NCI-H2107 treated with DMSO at 0.1 percent for 48 hours (cell line): Measurements from ENCODE around the gene WNT3A.
"Not testable (repeated sequence)": the region's sequence is repeated elsewhere in the genome, so short reads cannot be mapped to it uniquely, and the experiment has no call there.

Experiments
- DNase-seq: peaks from one replicate; lab custom pipeline; 2025; ENCODE audit not compliant: unreplicated experiment; lab: John Stamatoyannopoulos, UW

WNT3A gene

DNA sequence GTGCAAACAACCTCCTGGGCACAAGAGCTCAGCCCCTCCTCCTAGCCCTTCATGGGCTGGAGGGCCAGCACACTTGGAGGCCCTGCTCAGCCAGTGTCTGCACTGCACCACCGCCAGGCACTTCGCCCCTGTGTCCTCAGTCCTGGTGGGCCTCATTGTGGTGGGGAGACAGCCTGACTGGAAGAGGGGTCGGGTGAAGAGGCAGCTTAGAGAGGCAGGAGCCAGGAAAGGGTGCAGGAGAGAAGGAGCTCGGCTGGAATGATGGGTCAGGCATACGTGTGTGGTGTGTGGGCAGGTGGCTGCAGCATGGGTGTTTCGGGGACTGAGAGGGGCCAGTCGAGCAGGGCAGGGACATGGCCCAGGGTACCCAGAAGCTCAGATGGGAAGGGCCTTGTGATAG lies 4.1 kb downstream of the WNT3A start:
- no peak for DNase-seq

DNA sequence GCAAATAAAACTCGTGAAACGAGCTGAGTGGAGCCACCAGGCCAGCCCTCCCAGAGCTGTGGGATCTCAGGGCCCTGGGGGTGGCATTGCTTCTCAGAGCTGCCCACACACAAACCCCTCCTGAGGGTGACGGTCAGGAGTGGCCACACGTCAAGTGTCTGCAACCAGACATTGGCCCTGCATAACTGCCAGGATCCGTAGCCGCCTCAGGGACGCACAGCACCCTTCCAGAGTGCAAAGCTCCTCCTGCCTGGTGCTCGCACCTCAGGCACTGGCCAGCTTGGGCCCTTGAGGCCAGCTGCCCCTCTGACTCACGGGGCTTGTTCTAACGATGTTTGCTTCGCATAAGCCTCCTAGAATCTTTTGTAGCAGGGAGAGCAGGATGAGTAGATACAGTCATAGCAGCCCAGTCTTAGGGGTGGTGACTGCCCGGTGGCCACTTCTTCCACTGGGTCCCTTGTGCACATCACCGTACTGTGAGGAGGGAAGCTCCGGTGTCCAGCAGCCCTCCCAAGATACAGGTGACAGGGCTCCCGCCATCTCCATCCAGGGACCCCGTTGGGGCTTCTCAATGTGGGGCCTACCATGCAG lies 5.0 kb downstream of the WNT3A start:
- DNase-seq, result no peak

DNA sequence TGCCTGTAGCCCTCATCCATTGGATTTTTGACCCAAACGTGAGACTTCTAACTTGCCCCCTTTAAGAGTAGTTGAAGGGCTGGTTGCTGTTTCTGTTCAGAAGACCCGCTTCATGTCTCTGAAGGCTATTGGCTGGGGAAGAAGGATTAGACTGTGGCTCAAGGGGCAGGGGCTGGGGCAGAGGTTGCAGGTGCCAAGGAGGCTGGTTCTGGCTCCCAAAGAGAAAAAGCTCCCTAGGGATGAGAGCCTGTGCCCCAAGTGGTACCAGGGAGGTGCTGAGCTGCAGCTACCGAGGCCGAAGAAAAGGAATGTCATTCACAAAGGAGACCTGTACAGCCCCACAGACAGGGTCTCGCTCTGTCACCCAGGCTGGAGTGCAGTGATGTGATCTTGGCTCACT lies 5.8 kb downstream of the WNT3A start:
- no peak for DNase-seq

DNA sequence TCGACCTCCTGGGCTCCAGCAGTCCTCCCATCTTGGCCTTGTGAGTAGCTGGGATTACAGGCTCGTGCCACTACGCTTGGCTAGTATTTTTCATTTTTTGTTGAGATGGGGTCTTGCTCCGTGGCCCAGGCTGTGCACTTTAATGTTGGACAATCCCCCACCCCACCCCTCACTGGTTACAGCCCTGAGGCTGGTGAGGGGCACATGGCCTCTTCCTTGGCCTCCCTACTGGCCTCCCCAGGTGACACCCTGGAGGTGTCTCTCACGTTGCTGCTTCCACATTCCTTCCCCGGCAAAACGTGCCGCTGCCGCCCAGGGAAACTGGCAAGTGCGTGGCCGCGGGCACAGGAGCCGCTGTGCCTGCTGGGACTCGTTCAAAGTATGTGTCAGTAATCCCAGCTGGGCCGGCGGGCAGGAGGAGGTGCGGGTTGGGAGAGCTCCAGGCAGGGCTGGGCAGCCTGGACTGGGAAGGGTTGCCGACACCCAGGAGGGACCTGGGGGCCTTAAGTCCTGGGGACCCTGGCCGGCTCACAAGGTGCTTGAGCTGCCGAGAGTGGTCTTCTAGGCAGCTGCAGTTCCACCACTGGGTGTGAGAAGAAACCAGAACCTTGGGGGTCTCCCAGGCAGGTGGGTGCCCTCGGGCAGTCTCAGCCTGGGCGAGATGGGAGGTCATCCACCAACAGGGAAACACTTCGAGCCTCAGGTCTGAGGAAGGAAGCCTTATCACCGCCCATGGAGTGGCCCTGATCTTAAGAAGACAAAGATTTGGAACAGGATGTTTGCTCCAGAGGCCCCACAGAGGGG lies 6.5 kb downstream of the WNT3A start:
- no peak for DNase-seq

DNA sequence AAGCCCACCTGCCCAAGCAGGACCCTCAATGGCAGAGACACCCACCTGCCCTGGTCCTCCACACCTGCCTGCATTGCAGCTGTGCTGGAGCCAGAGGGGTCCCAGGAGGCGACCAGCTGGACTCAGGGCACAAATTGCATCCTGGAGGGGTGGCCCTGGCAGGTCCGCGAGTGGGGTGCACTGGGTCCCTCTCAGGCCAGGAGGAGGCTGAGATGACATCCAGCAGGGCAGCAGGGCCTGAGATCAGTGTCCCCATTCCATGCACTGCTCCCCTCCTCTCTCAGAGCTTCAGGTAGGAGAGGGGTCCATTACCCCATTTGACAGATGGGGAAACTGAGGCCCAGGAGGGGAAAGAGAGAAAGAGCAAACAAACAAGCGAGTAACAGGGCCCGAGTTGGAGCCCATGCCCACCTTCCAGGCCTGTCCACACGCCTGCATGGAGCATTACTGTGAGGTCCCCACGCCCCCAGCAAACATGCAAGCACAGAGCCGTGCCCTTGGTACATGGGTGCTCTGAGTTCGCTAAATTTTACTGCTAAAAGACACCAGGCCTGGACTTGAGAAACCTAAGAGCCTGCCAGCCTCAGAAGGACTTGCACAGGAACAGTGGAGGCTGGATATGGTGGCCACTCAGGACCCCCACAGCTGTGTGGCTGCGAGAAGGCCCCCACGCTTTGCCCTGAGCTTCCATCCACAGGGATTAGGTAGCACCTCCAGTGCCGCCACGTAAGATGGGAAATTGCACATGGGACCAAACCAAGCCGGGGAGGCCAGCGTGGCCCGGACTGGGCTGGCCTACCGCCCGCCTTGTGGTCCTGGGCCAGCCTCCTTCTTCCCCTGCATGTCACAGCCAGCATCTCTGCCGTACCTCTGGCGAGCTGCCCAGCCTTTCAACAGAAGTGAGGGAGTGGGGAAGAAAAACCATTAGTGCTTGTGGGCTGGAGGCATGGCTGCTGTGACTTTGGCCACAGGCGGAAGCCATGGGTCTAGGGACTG lies 7.4 kb downstream of the WNT3A start:
- no peak for DNase-seq

DNA sequence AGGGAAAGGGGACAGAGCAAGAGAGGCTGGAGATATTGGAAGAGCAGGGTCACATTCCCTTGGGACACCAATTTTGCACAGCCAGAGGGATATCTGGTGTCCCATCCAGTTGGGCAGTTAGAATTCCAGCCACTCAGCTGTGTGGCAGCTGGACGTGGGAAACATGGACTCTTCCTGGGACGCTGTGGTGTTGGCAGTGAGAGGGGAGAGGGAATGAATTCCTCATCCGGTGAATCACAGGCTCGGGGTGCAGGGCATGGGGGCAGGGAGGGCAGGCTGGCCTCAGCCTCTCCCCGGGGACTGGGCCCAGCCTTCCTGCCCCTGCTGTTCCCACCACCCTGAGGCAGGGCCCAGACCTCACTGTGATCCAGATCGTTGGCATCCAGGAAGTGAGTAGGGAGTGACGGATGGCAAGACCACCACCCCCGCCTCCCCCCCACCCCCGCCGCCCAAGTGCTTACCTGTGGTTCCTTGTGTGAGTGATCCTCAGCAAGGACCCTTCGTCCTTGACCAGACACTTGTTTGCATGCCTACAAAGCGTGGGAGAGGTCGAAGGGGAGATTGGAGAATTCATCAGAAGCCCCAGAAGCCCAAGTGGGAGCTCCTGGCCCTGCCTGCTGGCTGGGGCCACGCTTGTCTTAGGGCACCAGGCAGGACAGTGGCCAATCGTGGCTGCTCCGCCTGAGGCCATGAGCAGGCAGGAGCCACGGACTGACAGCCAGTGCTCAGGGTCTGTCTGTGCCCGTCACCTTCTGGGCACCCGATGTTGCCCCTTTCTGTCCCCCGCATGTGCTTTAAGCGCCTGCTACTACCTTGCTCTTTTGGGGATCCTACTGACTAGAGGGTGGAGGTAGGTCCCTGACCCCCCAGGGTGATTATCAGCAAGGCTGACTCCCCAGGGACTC lies 8.7 kb downstream of the WNT3A start:
- no peak for DNase-seq

DNA sequence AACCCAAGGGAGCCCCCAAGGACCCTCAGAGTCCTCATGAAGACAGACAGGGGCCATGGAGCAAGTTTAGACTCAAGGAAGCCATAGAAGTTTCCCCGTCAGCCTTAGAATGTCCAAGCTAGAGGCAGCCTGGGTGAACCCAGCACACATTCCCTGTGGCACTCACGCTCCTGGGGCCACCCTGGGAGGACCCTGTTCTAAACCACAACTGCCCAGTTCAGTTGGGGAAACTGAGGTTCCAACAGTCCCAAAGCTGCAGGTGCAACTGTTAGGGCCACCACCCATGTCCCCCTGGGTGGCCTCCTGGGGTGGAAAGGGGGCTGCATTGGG lies 9.3 kb downstream of the WNT3A start:
- DNase-seq, result no peak

DNA sequence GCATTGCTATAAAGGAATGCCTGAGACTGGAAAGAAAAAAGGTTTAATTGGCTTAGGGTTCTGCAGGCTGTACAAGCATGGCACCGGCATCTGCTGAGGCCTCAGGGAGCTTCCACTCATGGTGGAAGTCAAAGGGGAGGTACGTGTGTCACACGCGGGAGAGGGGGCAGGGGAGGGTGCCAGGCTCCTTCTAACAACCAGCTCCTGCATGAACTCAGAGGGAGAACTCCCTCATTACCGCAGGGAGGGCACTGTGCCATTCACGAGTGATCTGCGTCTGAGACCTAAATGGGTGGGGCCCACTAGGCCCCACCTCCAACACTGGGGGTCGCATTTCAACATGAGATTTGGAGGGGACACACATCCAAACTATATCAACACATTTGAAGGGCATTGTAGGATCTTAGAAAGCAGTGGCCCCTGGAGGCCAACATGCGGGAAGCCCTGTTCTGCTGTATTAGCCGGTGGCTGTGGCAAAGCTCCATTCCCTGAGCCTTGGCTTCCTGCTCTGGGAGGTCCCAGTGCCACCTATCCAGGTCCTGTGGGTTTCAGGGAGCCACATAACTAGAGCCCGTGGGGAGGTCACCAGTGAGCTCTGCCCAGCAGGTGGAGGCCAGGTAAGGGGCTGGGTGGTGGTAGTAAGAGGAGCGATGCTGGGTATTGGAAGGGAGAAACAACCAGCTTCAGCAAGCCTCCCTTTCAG lies 10.0 kb downstream of the WNT3A start:
- DNase-seq, result no peak

DNA sequence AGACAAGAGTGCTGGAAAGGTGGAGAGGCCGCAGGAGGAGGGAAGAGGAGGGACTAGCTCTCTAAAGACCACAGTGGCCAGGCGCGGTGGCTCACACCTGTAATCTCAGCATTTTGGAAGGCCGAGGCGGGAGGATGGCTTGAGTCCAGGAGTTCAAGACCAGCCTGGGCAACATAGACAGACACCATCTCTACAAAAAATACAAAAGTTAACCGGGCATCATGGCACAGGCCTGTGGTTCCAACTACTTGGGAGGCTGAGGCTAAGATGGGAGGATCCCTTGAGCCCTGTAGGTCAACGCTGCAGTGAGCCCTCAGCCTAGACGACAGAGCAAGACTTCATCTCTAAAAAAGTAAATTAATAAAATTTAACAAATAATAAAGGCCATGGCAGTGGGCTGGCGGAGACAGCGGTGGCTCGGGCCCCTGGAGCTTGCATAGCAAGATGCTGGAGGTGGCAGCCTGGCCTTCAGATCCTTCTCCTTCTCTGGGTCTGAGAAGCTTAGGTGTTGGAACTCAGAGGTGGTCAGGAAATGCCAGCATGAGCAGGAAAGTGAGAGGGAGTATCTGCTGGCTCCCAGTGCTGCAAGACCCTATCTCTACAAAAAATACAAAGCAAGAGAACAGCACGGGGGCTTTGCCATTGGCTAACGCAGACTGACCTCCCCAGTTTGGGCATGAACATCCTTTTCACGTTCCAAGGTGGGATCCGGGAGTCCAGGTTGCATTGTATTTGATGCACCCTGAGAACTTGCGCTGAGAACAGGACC lies 10.7 kb downstream of the WNT3A start:
- DNase-seq, result no peak

DNA sequence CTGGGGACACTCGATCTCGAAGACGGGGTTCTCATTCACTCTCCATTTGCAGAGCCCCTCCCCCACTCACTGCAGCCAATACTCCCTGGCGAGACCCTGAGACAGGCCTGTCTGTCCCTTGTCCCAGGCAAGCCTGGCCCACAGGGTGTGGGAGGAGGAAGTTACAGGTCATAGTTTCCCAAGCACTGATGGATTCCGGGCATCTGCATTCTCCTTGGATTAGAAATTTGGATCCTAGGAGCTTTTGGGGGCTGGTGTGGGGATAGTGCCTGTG lies 11.3 kb downstream of the WNT3A start:
- no peak for DNase-seq

DNA sequence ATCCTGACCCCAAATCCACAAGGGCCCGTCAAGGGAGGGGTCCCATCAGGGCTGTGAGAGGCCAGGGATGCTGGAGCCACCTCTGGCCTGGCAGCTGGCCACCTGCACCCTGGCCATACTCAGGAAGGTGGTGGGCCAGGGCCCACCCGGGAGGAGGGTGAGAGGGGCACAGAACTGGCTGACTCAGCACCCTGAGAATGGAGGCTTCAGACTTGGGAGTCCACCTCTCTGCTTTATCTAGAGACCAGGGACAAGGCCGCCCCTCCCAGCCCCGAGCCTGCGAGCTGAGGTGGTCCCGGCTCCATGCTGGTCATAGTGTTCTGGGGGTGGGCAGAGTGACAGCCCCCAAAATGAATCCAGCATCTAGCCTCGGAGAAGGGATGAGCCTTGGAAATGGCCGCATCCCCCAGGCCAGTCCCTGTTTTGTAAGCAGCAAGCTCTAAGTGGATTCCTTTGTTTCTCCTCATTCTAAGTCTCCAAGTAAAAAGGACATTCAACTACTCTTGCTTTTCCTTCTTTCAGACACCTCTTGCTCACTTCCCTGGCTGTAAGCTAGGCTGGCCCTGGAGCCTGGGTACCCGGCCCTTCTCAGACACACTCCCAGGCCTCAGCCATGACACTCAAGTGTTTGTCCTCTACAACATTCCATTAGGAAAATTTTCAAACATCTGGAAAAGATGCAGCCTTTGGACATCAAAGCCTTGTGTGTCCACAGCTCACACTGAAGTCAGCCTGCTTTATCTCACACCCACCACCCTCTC lies 12.3 kb downstream of the WNT3A start:
- DNase-seq, result no peak

DNA sequence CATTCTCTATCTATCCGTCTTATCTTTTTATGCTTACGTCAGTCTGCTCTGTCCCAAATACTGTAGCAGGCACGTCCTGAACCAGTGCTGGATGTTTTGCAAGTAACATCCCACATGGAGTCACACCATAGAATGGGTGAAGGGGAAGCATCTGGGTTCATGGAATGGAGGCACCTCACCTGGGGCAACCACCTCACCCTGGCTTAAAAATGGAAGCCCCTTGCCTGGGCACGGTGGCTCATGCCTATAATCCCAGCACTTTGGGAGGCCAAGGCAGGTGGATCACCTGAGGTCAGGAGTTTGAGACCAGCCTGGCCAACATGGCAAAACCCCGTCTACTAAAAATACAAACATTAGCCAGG lies 12.9 kb downstream of the WNT3A start:
- not testable (repeated sequence) for DNase-seq

DNA sequence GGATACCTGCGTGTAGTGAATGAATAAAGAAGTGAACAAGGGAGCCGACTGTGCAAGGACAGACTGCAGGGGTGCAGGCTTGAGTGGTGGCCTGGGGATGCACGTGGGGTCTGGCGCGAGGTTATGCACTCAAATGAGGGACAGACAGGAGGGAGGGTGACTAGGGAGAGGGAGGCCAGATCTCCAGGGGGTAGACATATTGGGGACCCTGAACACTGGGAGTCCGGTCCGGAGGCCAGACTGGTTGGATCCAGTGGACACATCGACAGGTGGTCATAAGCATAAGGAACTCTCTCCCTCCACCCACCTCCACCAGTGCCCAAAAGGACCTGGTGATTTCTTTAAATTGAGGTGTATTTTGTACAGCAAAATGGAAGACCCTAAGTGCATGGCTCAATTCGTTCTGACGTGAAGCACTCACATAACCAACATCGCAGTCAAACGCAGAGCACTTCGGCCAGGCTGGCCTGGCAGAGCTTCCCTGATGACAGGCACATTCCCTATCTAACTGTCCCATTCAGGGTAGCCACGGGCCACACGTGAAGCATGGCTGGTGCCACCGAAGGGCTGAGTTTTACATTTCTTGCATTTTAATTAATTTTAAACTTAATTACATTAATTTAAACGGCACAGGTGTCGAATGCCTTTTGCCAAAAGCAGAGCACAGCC lies 14.0 kb downstream of the WNT3A start:
- no peak for DNase-seq

DNA sequence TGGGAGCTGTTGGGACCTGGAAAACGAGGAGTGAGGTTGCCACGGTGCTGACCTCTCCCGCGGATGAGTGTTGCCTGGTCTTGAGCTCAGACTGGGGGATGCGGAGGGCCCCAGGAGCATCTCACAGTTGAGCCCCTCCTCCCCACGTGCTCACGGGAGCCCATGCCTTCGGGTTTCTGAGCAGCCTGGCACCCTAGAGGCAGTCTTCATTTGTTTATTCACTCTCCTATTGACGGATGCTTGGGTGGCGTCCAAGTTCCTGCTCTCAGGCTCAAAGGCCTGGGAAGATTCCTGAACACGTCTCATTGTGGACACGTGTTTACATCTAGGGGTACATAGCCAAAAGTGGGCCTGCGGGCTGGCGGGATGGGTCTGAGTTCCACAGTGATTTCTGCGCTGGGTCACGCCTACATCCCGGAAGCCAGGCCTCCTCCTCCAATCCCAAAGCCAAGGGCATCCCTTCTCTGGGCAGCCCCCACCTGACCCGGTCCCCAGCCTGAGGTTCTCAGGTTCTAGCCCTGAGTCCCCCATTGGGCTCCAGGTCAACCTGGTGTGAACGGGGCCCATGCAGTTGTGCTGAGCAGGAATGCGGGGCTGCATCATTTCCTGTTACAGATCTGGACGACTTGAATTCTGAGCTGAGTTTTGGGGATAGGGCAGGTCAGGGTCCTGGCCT lies 14.7 kb downstream of the WNT3A start:
- DNase-seq, result no peak

DNA sequence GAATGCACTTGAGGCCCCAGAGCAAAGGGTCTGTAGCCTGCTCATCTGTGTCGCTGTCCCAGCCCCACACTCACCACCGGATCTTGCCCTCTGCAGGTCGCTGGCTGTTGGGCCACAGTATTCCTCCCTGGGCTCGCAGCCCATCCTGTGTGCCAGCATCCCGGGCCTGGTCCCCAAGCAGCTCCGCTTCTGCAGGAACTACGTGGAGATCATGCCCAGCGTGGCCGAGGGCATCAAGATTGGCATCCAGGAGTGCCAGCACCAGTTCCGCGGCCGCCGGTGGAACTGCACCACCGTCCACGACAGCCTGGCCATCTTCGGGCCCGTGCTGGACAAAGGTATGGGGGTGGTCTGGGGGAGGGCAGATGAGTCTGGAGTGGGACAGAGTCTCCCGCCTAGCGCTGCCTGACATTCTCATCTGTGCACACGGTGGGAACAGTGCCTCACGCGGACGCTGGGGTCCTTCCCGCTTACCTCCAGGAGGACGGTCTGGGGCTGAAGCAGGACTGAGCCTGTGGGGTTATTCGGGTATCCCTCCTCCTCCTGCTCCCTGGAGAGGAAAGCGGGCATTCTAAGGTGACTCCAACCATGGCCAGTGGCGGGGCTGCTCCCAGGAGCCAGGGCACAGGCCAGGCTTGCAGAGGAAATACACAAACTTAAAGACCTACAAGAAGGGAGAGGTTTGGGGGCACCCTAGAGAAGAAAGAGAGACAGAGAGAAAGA lies 15.9 kb downstream of the WNT3A start:
- DNase-seq, result no peak

DNA sequence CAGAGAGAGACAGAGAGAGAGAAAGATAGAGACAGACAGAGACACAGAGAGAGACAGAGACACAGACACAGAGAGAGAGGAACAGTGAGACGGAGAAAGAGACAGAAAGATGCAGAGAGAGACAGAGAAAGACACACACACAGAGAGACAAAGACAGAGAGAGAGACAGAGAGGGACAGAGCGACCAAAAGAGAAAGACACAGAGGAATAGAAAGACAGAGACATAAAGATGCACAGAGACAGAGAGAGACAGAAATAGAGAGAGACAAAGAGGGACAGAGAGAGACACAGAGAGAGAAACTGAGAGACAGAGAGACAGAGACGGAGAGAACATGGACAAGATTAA lies 16.5 kb downstream of the WNT3A start:
- DNase-seq, result no peak

DNA sequence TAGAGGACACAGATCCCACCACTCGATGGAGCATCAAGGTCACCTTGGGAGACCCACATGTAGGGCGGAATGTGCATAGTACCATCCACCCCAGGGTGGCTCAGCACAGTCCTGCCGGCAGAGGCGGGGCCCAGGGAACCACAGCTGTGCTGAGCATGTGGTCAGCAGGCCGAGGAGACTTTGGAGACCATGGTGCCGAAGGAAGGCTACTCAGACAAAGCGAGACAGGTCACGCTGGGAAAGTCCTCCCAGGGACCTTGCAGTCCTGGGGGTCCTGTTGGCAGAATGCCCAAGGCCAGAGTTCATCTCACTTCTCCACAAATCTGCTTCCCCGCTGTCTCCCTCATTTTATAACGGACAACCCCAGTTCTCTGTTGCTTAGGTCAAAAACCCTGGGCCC lies 22.5 kb downstream of the WNT3A start:
- no peak for DNase-seq
